IMR-90 (cell line): ENCODE data around the gene TRAPPC2L.

Experiments used
- CEBPB ChIP-seq: IDR thresholded peaks from 2 replicates; pipeline ENCODE4 v1.6.1; 2012; ENCODE audit warnings: low read depth, low read length, improper control_type of control experiment
- FOS ChIP-seq: fragments of 150-350 bp; IDR thresholded peaks from 2 replicates; pipeline ENCODE4 v1.6.1; 2016; ENCODE audit warnings: low read depth, low read length
- MXI1 ChIP-seq: IDR thresholded peaks from 2 replicates; pipeline ENCODE4 v1.6.1; 2012; ENCODE audit warnings: low read depth, mild to moderate bottlenecking, low read length, moderate library complexity, borderline replicate concordance
- POLR2A ChIP-seq: IDR thresholded peaks from 2 replicates; pipeline ENCODE4 v1.6.1; 2012; ENCODE audit warnings: mild to moderate bottlenecking, low read depth, low read length
- SMC3 ChIP-seq: fragments of 150-350 bp; IDR thresholded peaks from 2 replicates; pipeline ENCODE4 v1.6.1; 2016; ENCODE audit warnings: low read depth, mild to moderate bottlenecking, antibody characterized with exemption, low read length, moderate library complexity
- TF ChIP-seq, protein P1 (sequence below): conservative IDR thresholded peaks from 2 replicates; pipeline ENCODE4 v1.5.1; 2012; ENCODE audit warnings: mild to moderate bottlenecking, low read depth, low read length, improper control_type of control experiment

DNA sequence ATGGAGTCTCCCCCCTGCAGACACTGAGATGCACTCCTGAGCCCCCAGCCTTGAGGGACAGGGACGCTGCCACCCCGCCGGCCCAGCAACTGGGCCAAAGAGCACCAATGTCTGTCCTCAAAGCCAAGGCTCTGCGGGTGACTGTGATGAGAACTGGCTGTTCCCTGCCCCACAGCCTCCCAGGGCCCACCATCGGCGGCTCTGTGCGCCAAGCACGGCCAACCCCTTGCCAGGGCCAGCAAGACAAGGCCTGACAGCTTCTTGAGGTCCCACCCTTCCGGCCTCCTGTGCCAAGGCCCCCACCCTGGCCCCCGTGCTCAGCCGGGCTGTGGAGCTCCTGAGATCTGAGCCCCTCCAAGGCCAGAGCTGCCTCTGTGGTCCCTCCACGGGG lies 43.7 kb downstream of the TRAPPC2L start:
- no peak for TF ChIP-seq MXI1
- no peak for TF ChIP-seq SMC3
- no peak for TF ChIP-seq POLR2A
- TF ChIP-seq, protein P1, sequence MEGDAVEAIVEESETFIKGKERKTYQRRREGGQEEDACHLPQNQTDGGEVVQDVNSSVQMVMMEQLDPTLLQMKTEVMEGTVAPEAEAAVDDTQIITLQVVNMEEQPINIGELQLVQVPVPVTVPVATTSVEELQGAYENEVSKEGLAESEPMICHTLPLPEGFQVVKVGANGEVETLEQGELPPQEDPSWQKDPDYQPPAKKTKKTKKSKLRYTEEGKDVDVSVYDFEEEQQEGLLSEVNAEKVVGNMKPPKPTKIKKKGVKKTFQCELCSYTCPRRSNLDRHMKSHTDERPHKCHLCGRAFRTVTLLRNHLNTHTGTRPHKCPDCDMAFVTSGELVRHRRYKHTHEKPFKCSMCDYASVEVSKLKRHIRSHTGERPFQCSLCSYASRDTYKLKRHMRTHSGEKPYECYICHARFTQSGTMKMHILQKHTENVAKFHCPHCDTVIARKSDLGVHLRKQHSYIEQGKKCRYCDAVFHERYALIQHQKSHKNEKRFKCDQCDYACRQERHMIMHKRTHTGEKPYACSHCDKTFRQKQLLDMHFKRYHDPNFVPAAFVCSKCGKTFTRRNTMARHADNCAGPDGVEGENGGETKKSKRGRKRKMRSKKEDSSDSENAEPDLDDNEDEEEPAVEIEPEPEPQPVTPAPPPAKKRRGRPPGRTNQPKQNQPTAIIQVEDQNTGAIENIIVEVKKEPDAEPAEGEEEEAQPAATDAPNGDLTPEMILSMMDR = no peak
- TF ChIP-seq CEBPB = no peak
- TF ChIP-seq FOS = no peak
